ENCODE measurements around the gene RSAD1.

DNA sequence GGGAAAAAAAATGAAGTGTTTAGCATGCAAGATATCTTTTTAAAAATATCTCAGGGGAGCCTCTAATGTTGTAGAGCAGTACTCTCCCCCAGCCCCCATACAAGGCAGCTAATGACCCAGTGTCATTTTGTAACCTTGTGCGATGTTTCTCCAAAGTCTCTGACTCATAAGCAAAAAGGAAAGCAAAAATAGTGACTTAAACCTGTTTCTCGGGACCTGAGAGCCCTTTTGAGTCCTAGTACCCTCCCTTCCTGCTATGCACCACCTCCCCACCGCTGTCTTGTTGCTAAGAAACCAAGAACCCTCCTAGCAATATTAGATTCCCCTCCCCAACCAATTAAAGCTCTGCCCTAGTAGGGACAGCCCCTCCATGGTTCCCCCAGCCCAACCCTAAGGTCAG, 32.4 kb downstream of the RSAD1 start:
- TF ChIP-seq POLR2A (IDR thresholded peaks at IDR 0.05) = no peak
- TF ChIP-seq, protein P1, sequence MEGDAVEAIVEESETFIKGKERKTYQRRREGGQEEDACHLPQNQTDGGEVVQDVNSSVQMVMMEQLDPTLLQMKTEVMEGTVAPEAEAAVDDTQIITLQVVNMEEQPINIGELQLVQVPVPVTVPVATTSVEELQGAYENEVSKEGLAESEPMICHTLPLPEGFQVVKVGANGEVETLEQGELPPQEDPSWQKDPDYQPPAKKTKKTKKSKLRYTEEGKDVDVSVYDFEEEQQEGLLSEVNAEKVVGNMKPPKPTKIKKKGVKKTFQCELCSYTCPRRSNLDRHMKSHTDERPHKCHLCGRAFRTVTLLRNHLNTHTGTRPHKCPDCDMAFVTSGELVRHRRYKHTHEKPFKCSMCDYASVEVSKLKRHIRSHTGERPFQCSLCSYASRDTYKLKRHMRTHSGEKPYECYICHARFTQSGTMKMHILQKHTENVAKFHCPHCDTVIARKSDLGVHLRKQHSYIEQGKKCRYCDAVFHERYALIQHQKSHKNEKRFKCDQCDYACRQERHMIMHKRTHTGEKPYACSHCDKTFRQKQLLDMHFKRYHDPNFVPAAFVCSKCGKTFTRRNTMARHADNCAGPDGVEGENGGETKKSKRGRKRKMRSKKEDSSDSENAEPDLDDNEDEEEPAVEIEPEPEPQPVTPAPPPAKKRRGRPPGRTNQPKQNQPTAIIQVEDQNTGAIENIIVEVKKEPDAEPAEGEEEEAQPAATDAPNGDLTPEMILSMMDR (IDR thresholded peaks at IDR 0.05) = no peak
- no peak for TF ChIP-seq POLR2AphosphoS5 (IDR thresholded peaks at IDR 0.05)

Measured in suprapubic skin (tissue), 4 donors.